Measurements from ENCODE around the gene ASB13.

- TF ChIP-seq CTCF (conservative IDR thresholded peaks at IDR 0.05; ENCODE audit: low read depth in 2 of 2) (no peak), ZNF331 (CRISPR knock-in tag; IDR thresholded peaks at IDR 0.05; ENCODE audit: low read depth) (no peak), POLR2AphosphoS5 (IDR thresholded peaks at IDR 0.05; ENCODE audit: low read depth) (no peak), JUNB (IDR thresholded peaks at IDR 0.05; ENCODE audit: unreplicated experiment) (no peak)
- TF ChIP-seq, protein P1, sequence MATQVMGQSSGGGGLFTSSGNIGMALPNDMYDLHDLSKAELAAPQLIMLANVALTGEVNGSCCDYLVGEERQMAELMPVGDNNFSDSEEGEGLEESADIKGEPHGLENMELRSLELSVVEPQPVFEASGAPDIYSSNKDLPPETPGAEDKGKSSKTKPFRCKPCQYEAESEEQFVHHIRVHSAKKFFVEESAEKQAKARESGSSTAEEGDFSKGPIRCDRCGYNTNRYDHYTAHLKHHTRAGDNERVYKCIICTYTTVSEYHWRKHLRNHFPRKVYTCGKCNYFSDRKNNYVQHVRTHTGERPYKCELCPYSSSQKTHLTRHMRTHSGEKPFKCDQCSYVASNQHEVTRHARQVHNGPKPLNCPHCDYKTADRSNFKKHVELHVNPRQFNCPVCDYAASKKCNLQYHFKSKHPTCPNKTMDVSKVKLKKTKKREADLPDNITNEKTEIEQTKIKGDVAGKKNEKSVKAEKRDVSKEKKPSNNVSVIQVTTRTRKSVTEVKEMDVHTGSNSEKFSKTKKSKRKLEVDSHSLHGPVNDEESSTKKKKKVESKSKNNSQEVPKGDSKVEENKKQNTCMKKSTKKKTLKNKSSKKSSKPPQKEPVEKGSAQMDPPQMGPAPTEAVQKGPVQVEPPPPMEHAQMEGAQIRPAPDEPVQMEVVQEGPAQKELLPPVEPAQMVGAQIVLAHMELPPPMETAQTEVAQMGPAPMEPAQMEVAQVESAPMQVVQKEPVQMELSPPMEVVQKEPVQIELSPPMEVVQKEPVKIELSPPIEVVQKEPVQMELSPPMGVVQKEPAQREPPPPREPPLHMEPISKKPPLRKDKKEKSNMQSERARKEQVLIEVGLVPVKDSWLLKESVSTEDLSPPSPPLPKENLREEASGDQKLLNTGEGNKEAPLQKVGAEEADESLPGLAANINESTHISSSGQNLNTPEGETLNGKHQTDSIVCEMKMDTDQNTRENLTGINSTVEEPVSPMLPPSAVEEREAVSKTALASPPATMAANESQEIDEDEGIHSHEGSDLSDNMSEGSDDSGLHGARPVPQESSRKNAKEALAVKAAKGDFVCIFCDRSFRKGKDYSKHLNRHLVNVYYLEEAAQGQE (IDR thresholded peaks at IDR 0.05; ENCODE audit: unreplicated experiment), result no peak
Measured at GRCh38 chr10:5647507-5648240, 18.7 kb downstream of the ASB13 start.

Measured in GM23338 (cell line).